Panc1 (cell line): Measurements from ENCODE around the gene ORM2. TPM values are rescaled to one million over a fixed set of nuclear protein-coding genes. Genes with fewer than 3 reads are reported as not detected.
"Not testable (repeated sequence)": the region's sequence is repeated elsewhere in the genome, so short reads cannot be mapped to it uniquely, and the experiment has no call there.

ENCODE experiments used
- ATAC-seq: fragments of 200-7000 bp; cut with Tn5 transposase; 2 replicates; pipeline ENCODE4 v1.9.1; 2020; ENCODE audit warnings: mild to moderate bottlenecking, moderate library complexity
- BruUV-seq: library from RNA; stranded (reverse); fragments of 400-500 nt; replicated peaks from 2 replicates; lab custom pipeline; 2021; lab: Mats Ljungman, UMichigan
- CTCF ChIA-PET: fragments of 300-600 bp; sonication (Branson Sonifier 250); formaldehyde crosslinking; loops from one replicate; lab custom pipeline; 2022; ENCODE audit warnings: antibody characterized with exemption; lab: Charles Lee
- POLR2A ChIA-PET: fragments of 300-600 bp; sonication (Branson Sonifier 250); formaldehyde crosslinking; loops from one replicate; lab custom pipeline; 2022; ENCODE audit warnings: antibody characterized with exemption; lab: Charles Lee
- DNase-seq: peaks from one replicate; pipeline ENCODE4 v3.0.0-alpha.2; 2010; ENCODE audit warnings: low read depth, low spot score
- H3K27ac ChIP-seq: 2 replicates; pipeline ENCODE4 v1.5.1; 2011; ENCODE audit warnings: mild to moderate bottlenecking, low read length, inconsistent platforms
- H3K27me3 ChIP-seq: fragments of 200-500 bp; sonication (Bioruptor generic); 2 replicates; pipeline ENCODE4 v1.6.0; 2014; ENCODE audit warnings: low read length, inconsistent platforms; ENCODE audit not compliant: control insufficient read depth, insufficient read depth
- H3K36me3 ChIP-seq: fragments of 200-500 bp; sonication (Bioruptor generic); 2 replicates; pipeline ENCODE4 v1.5.1; 2014; ENCODE audit warnings: inconsistent platforms, mild to moderate bottlenecking, low read length, moderate library complexity; ENCODE audit not compliant: control insufficient read depth, insufficient read depth
- H3K4me1 ChIP-seq: 2 replicates; pipeline ENCODE4 v1.5.1; 2011; ENCODE audit warnings: inconsistent platforms, mild to moderate bottlenecking, low read length, moderate library complexity; ENCODE audit not compliant: control insufficient read depth, insufficient read depth
- H3K4me3 ChIP-seq, 2 experiments: 2 replicates each; pipeline ENCODE4 v1.5.1; 2011 to 2012; ENCODE audit warnings: low read depth in 2 of 2, low read length in 2 of 2, mild to moderate bottlenecking in 2 of 2, inconsistent platforms in 1 of 2, moderate library complexity in 1 of 2
- H3K9me3 ChIP-seq: fragments of 200-500 bp; sonication (Bioruptor generic); 2 replicates; pipeline ENCODE4 v1.5.1; 2014; ENCODE audit warnings: low read depth, mild to moderate bottlenecking, inconsistent platforms, low read length, moderate library complexity; ENCODE audit not compliant: control insufficient read depth, insufficient read depth
- CTCF ChIP-seq: fragments of 450-650 bp; IDR thresholded peaks from 2 replicates; pipeline ENCODE4 v1.5.1; 2017; ENCODE audit warnings: mild to moderate bottlenecking
- POLR2AphosphoS5 ChIP-seq: IDR thresholded peaks from 2 replicates; pipeline ENCODE4 v1.6.1; 2012; ENCODE audit warnings: mild to moderate bottlenecking, low read depth, low read length, moderate library complexity
- REST ChIP-seq, 2 experiments: IDR thresholded peaks; 2 replicates each; pipeline ENCODE4 v1.6.1; 2011 to 2012; ENCODE audit warnings: low read depth in 2 of 2, control low read depth in 1 of 2, low read length in 1 of 2, mild to moderate bottlenecking in 1 of 2, moderate library complexity in 1 of 2; ENCODE audit not compliant: insufficient read depth in 1 of 2
- SIN3A ChIP-seq: IDR thresholded peaks from 2 replicates; pipeline ENCODE4 v1.6.1; 2012; ENCODE audit warnings: low read depth, mild to moderate bottlenecking, low read length, moderate library complexity, borderline replicate concordance; ENCODE audit not compliant: insufficient read depth
- TCF7L2 ChIP-seq: IDR thresholded peaks from 2 replicates; pipeline ENCODE4 v1.6.1; 2011; ENCODE audit warnings: mild to moderate bottlenecking, low read depth, low read length, inconsistent platforms
- in situ Hi-C: cut with HindIII; loops from 2 replicates; pipeline ENCODE4 v1.10.0; 2016; ENCODE audit warnings: low sequenced_read_pairs, low pct_unique_long_range_greater_than_20kb
- intact Hi-C: fragments of 100-400 bp; cut with micrococcal nuclease; formaldehyde crosslinking; loops from one replicate; pipeline ENCODE4 v1.10.0; 2022; ENCODE audit not compliant: unreplicated experiment
- total RNA-seq: library from RNA; stranded (reverse); gene quantifications from one replicate; pipeline ENCODE4 v1.2.1, GENCODE V29; 2021; ENCODE audit not compliant: unreplicated experiment

The ORM2 gene
- total RNA-seq, 1 experiment from 2014 or later = 0.77 TPM

- no peak for DNase-seq
- H3K36me3 ChIP-seq = no peaks in the 10 kb centered on the region
- BruUV-seq = no TSS peak
- ChIA-PET CTCF (no interaction called here), POLR2A (no interaction called here)
- no peak for ATAC-seq
- no peak overlapping the region for H3K4me3 ChIP-seq
- no peaks in the 10 kb centered on the region for H3K27me3 ChIP-seq
- in situ Hi-C loops (no loop called here), intact Hi-C loops (no loop called here)
- no peaks in the 10 kb centered on the region for H3K9me3 ChIP-seq
- H3K27ac ChIP-seq = no peak overlapping the region; the same call in 1 of the 2 replicates
- TF ChIP-seq SIN3A (no peak), POLR2AphosphoS5 (no peak)
- no peaks in the 10 kb centered on the region for H3K4me1 ChIP-seq
These were observed 11.3 kb upstream of the ORM2 start for GRCh38 chr9:114318416-114318815.

GRCh38 chr9:114319147-114319546, 10.5 kb upstream of the ORM2 start:
- in situ Hi-C loops = no loop called here
- Histone ChIP-seq H3K9me3 (no peaks in the 10 kb centered on the region), H3K4me1 (no peaks in the 10 kb centered on the region), H3K4me3 (no peak overlapping the region), H3K27me3 (no peaks in the 10 kb centered on the region), H3K27ac (no peak overlapping the region), H3K36me3 (no peaks in the 10 kb centered on the region)
- BruUV-seq = no TSS peak
- no peak for TF ChIP-seq POLR2AphosphoS5
- no peak for TF ChIP-seq REST (IDR thresholded peaks at IDR 0.05; ENCODE audit: insufficient read depth in 1 of 2, low read depth in 2 of 2, low read length in 1 of 2)
- TF ChIP-seq CTCF = no peak
- no peak for TF ChIP-seq TCF7L2
- TF ChIP-seq SIN3A = no peak
- POLR2A ChIA-PET = no interaction called here
- CTCF ChIA-PET = no interaction called here
- DNase-seq (no peak), ATAC-seq (no peak)
- intact Hi-C loops = no loop called here

DNA sequence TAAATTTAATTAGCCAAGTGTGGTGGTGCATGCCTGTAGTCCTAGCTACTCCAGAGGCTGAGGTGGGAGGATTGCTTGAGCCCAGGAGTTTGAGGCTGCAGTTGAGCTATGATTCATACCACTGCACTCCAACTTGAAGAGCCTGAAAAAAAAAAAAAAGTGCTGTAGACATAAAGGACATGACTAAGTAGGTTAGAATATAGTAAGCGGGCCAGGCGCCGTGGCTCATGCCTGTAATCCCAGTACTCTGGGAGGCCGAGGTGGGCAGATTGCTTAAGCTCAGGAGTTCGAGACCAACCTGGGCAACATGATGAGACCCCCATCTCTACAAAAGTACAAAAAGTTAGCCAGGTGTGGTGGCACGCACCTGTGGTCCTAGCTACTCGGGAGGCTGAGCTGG, 9.0 kb upstream of the ORM2 start:
- intact Hi-C loops, ATAC-seq, H3K36me3 ChIP-seq, BruUV-seq, POLR2A ChIA-PET, H3K9me3 ChIP-seq, H3K4me1 ChIP-seq, H3K4me3 ChIP-seq, DNase-seq, in situ Hi-C loops, H3K27me3 ChIP-seq, H3K27ac ChIP-seq: not testable (repeated sequence)
- CTCF ChIA-PET = interaction anchor here (0.7 kb wide), 1 partner anchor 220 kb away, joined by 3 read pairs; no protein-coding TSS in a partner anchor
